ENCODE data around the gene DNAJC17.

The DNAJC17 gene

GRCh38 chr15:40787991-40788390 is 19.3 kb downstream of the DNAJC17 start:
- DNase-seq, result no peak

- DNase-seq, result peak; percentile 87
Observed at GRCh38 chr15:40787344-40787841, 19.9 kb downstream of the DNAJC17 start.

- no peak for DNase-seq
Observed at GRCh38 chr15:40785814-40786213, 21.5 kb downstream of the DNAJC17 start.

- DNase-seq, result no peak
Observed at GRCh38 chr15:40785164-40785563, 22.1 kb downstream of the DNAJC17 start.

GRCh38 chr15:40782609-40783227 is 24.6 kb downstream of the DNAJC17 start:
- peak; percentile 55 for DNase-seq

GRCh38 chr15:40776537-40777141 is 30.6 kb downstream of the DNAJC17 start:
- no peak for DNase-seq

- no peak for DNase-seq
Observed at GRCh38 chr15:40775740-40776536, 31.3 kb downstream of the DNAJC17 start.

GRCh38 chr15:40775007-40775406 is 32.3 kb downstream of the DNAJC17 start:
- DNase-seq, result no peak

- DNase-seq, result no peak
Observed at GRCh38 chr15:40773902-40774301, 33.4 kb downstream of the DNAJC17 start.

GRCh38 chr15:40773496-40773895 is 33.8 kb downstream of the DNAJC17 start:
- no peak for DNase-seq

- DNase-seq, result no peak
Observed at GRCh38 chr15:40772014-40772413, 35.3 kb downstream of the DNAJC17 start.

GRCh38 chr15:40771242-40771641 is 36.0 kb downstream of the DNAJC17 start:
- DNase-seq, result no peak

GRCh38 chr15:40770147-40770721 is 37.0 kb downstream of the DNAJC17 start:
- no peak for DNase-seq

GRCh38 chr15:40769274-40770146 is 37.8 kb downstream of the DNAJC17 start, which contains the start of gene C15orf62:
Gene C15orf62 (plus strand): TSS chr15:40769980. CDS start chr15:40770496, 516 bp downstream.
- no peak for DNase-seq

- no peak for DNase-seq
Observed at GRCh38 chr15:40768521-40769273, 38.6 kb downstream of the DNAJC17 start.

GRCh38 chr15:40767838-40768500 is 39.3 kb downstream of the DNAJC17 start:
- no peak for DNase-seq

- DNase-seq, result no peak
Observed at GRCh38 chr15:40766906-40767837, 40.1 kb downstream of the DNAJC17 start.

- no peak for DNase-seq
Observed at GRCh38 chr15:40766194-40766815, 41.0 kb downstream of the DNAJC17 start.

- DNase-seq, result no peak
Observed at GRCh38 chr15:40764629-40765103, 42.6 kb downstream of the DNAJC17 start.

All from NCI-H2029 treated with DMSO at 0.1 percent for 48 hours (cell line).